HL-60 (cell line): ENCODE data around the gene CNTN2.

Experiments used
- GABPA ChIP-seq: IDR thresholded peaks from 2 replicates; pipeline ENCODE4 v1.6.1; 2012; ENCODE audit warnings: low read depth
- POLR2AphosphoS5 ChIP-seq: IDR thresholded peaks from 2 replicates; pipeline ENCODE4 v1.6.1; 2012; ENCODE audit warnings: low read depth
- REST ChIP-seq: IDR thresholded peaks from 2 replicates; pipeline ENCODE4 v1.6.1; 2012; ENCODE audit warnings: low read depth; ENCODE audit not compliant: insufficient replicate concordance
- SPI1 ChIP-seq: IDR thresholded peaks from 2 replicates; pipeline ENCODE4 v1.6.1; 2012; ENCODE audit warnings: low read depth, mild to moderate bottlenecking, borderline replicate concordance
- TF ChIP-seq, protein P1 (sequence below): IDR thresholded peaks from one replicate; pipeline ENCODE4 v1.5.1; 2011; ENCODE audit warnings: low read length, control low read depth, inconsistent platforms; ENCODE audit not compliant: insufficient read depth

DNA sequence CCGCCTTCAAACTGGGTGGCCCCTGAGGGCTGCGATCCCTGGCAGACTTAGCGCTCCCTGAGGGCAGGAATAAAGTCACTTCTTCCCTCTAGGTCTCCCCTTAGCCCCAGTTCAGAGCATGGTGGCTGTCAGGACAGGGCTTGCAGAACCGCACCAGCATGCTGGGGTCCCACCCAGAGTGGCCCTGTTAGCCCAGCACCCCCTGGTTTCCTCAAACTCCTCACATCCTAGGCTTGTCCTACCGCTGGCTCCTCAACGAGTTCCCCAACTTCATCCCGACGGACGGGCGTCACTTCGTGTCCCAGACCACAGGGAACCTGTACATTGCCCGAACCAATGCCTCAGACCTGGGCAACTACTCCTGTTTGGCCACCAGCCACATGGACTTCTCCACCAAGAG, 15.8 kb downstream of the CNTN2 start:
- TF ChIP-seq, protein P1, sequence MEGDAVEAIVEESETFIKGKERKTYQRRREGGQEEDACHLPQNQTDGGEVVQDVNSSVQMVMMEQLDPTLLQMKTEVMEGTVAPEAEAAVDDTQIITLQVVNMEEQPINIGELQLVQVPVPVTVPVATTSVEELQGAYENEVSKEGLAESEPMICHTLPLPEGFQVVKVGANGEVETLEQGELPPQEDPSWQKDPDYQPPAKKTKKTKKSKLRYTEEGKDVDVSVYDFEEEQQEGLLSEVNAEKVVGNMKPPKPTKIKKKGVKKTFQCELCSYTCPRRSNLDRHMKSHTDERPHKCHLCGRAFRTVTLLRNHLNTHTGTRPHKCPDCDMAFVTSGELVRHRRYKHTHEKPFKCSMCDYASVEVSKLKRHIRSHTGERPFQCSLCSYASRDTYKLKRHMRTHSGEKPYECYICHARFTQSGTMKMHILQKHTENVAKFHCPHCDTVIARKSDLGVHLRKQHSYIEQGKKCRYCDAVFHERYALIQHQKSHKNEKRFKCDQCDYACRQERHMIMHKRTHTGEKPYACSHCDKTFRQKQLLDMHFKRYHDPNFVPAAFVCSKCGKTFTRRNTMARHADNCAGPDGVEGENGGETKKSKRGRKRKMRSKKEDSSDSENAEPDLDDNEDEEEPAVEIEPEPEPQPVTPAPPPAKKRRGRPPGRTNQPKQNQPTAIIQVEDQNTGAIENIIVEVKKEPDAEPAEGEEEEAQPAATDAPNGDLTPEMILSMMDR: no peak
- no peak for TF ChIP-seq GABPA
- no peak for TF ChIP-seq POLR2AphosphoS5
- TF ChIP-seq SPI1: no peak
- TF ChIP-seq REST: no peak
